SIG-M5 treated with dmso at 0.1 percent for 504 hours (cell line): Measurements from ENCODE around the gene ASB6.

Experiments used
- DNase-seq: peaks from one replicate; lab custom pipeline; 2025; ENCODE audit not compliant: unreplicated experiment; lab: John Stamatoyannopoulos, UW

The ASB6 gene

GRCh38 chr9:129587487-129588262, 54.3 kb downstream of the ASB6 start:
- no peak for DNase-seq

- DNase-seq, result no peak
These were observed 55.3 kb downstream of the ASB6 start for GRCh38 chr9:129586685-129587084.

- DNase-seq, result no peak
These were observed 55.7 kb downstream of the ASB6 start for GRCh38 chr9:129586245-129586644.

- no peak for DNase-seq
These were observed 56.6 kb downstream of the ASB6 start for GRCh38 chr9:129585352-129585751.
